ENCODE data around the gene SOX8. TPM values are rescaled to one million over a fixed set of nuclear protein-coding genes. Genes with fewer than 3 reads are reported as not detected.

Gene SOX8
- total RNA-seq, 4 donors from 2014 or later: under 0.01 to 6.4 (median 1.1) TPM; not detected in 1

GRCh38 chr16:1010815-1011214, 29.2 kb downstream of the SOX8 start:
- DNase-seq: no peak
- H3K9me3 ChIP-seq: no peaks in the 10 kb centered on the region
- intact Hi-C loops (cut with DNase I; ENCODE audit: low total_unique reads): no loop called here
- H3K4me3 ChIP-seq: no peak overlapping the region
- no peak overlapping the region for H3K27ac ChIP-seq
- TF ChIP-seq CTCF (IDR thresholded peaks at IDR 0.05) (no peak), POLR2A (IDR thresholded peaks at IDR 0.05) (no peak)
- no peaks in the 10 kb centered on the region for H3K4me1 ChIP-seq
- H3K27me3 ChIP-seq: no peaks in the 10 kb centered on the region
- H3K36me3 ChIP-seq: no peaks in the 10 kb centered on the region

DNA sequence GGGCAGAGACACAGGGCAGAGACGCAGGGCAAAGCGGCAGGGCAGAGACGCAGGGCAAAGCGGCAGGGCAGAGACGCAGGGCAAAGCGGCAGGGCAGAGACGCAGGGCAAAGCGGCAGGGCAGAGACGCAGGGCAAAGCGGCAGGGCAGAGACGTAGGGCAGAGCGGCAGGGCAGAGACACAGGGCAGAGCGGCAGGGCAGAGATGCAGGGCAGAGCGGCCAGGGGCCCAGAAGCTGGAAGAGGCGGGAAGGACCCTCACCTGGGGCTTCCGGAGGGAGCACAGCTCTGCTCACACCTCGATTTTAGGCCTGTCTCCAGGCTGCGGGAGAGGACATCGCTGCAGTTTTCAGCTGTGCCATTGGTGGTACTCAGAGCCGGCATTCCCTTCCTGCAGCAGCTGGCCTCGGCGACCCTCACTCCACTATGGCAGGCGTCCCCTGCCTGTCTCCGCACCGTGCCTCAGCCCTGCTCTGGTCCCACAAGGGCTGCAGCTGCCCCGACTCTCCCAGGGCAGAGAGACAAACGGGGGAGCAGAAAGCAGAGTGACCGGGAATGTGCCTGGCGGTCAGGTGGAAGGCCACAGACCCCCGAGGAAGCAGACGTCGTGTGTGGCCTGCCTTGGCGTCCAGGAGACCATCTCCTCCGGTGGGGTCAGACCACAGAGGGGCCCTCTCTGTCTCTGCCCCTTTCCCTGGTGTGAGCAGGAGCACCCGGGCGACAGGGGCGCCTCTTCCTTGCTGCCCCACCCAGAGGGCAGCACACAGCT, 29.9 kb downstream of the SOX8 start:
- TF ChIP-seq POLR2A (IDR thresholded peaks at IDR 0.05) (no peak), CTCF (IDR thresholded peaks at IDR 0.05) (no peak)
- H3K4me1 ChIP-seq: no peaks in the 10 kb centered on the region
- no peaks in the 10 kb centered on the region for H3K27me3 ChIP-seq
- no peaks in the 10 kb centered on the region for H3K36me3 ChIP-seq
- no peak for DNase-seq
- no peak overlapping the region for H3K27ac ChIP-seq
- no peaks in the 10 kb centered on the region for H3K9me3 ChIP-seq
- H3K4me3 ChIP-seq: no peak overlapping the region
- intact Hi-C loops (cut with DNase I; ENCODE audit: low total_unique reads): no loop called here

DNA sequence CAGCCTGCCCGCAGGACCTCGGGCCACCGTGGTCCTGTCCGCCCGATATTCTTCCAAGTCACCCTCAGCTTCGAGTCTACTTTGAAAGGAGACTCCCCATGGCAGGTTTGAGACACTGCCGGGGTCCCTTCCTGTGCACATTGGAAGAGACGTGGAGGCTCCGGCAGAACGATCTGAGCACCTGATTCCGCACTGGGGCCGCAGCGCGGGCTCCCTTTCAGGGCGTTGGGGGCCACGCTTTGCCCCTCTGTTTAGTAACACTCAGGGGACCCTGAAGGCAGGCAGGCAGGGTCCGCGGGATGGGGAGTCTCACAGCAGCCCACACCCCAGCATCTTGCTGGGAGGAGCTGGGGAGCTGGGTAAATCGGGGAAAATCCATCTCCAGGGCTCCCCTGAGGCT, 30.6 kb downstream of the SOX8 start:
- no peak for DNase-seq
- Histone ChIP-seq H3K9me3 (no peaks in the 10 kb centered on the region), H3K4me1 (no peaks in the 10 kb centered on the region), H3K27ac (no peak overlapping the region), H3K36me3 (no peaks in the 10 kb centered on the region), H3K27me3 (no peaks in the 10 kb centered on the region), H3K4me3 (no peak overlapping the region)
- intact Hi-C loops (cut with DNase I; ENCODE audit: low total_unique reads): no loop called here
- TF ChIP-seq CTCF (IDR thresholded peaks at IDR 0.05) (no peak), POLR2A (IDR thresholded peaks at IDR 0.05) (no peak)

- DNase-seq: no peak
- intact Hi-C loops (cut with DNase I; ENCODE audit: low total_unique reads): no loop called here
- Histone ChIP-seq H3K9me3 (no peaks in the 10 kb centered on the region), H3K36me3 (no peaks in the 10 kb centered on the region), H3K27ac (no peak overlapping the region), H3K27me3 (no peaks in the 10 kb centered on the region), H3K4me1 (no peaks in the 10 kb centered on the region), H3K4me3 (no peak overlapping the region)
- TF ChIP-seq POLR2A (IDR thresholded peaks at IDR 0.05): no peak
- TF ChIP-seq CTCF (IDR thresholded peaks at IDR 0.05): no peak
Observed at GRCh38 chr16:1012722-1013592, 31.4 kb downstream of the SOX8 start.

DNA sequence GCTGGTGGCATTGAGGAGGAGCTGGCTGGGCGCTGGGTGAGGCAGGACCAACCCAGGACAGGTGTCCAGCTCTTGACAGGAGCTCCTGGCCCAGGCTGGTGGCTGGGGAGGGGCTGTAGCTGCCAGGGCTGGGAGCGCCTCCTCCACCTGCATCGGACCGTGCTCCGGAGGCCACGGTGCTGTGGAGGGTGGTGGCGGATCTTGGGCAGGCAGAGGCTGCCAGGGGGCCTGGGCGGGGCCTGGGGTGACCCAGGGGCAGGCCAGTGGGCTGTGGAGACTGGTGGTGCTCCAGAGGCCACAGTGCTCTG, 32.0 kb downstream of the SOX8 start:
- no peaks in the 10 kb centered on the region for H3K27me3 ChIP-seq
- no peaks in the 10 kb centered on the region for H3K36me3 ChIP-seq
- H3K4me1 ChIP-seq: no peaks in the 10 kb centered on the region
- H3K9me3 ChIP-seq: no peaks in the 10 kb centered on the region
- H3K4me3 ChIP-seq: no peak overlapping the region
- no peak overlapping the region for H3K27ac ChIP-seq
- no peak for DNase-seq
- intact Hi-C loops (cut with DNase I; ENCODE audit: low total_unique reads): no loop called here
- TF ChIP-seq POLR2A (IDR thresholded peaks at IDR 0.05): no peak
- TF ChIP-seq CTCF (IDR thresholded peaks at IDR 0.05): no peak
